Loucy (cell line): Measurements from ENCODE around the gene MARCHF11.

ENCODE experiments used
- H2AFZ ChIP-seq: fragments of 200-600 bp; sonication (generic); 2 replicates; pipeline ENCODE4 v1.6.0; 2016; ENCODE audit warnings: antibody characterized with exemption, mild to moderate bottlenecking, low read length, moderate library complexity
- H3F3A ChIP-seq: fragments of 200-600 bp; 2 replicates; pipeline ENCODE4 v1.6.0; 2016; ENCODE audit warnings: antibody characterized with exemption, low read depth, mild to moderate bottlenecking
- H3K27me3 ChIP-seq: fragments of 200-600 bp; sonication (generic); 2 replicates; pipeline ENCODE4 v1.6.1; 2014; ENCODE audit warnings: low read length, mild to moderate bottlenecking; ENCODE audit not compliant: insufficient read depth, poor library complexity, severe bottlenecking
- H3K36me3 ChIP-seq: fragments of 200-600 bp; sonication (generic); 2 replicates; pipeline ENCODE4 v1.6.1; 2016; ENCODE audit warnings: low read length; ENCODE audit not compliant: insufficient read depth
- H3K4me1 ChIP-seq: fragments of 200-600 bp; sonication (generic); 2 replicates; pipeline ENCODE4 v1.5.1; 2014; ENCODE audit warnings: low read length, mild to moderate bottlenecking; ENCODE audit not compliant: insufficient read depth, poor library complexity, severe bottlenecking
- H3K4me2 ChIP-seq: fragments of 200-600 bp; sonication (generic); 2 replicates; pipeline ENCODE4 v1.6.0; 2014; ENCODE audit warnings: antibody characterized with exemption, low read length, low read depth, mild to moderate bottlenecking; ENCODE audit not compliant: poor library complexity, severe bottlenecking
- H3K4me3 ChIP-seq: fragments of 200-600 bp; sonication (generic); 2 replicates; pipeline ENCODE4 v1.5.1; 2014; ENCODE audit warnings: low read length, mild to moderate bottlenecking, mixed read lengths; ENCODE audit not compliant: poor library complexity, severe bottlenecking
- H3K79me2 ChIP-seq: fragments of 200-600 bp; sonication (generic); 2 replicates; pipeline ENCODE4 v1.6.1; 2014; ENCODE audit warnings: low read length; ENCODE audit not compliant: insufficient read depth
- H3K9ac ChIP-seq: fragments of 200-600 bp; sonication (generic); 2 replicates; pipeline ENCODE4 v1.6.0; 2014; ENCODE audit warnings: mild to moderate bottlenecking, low read depth, low read length, moderate library complexity; ENCODE audit not compliant: poor library complexity, severe bottlenecking
- H3K9me2 ChIP-seq: fragments of 200-600 bp; sonication (generic); replicated peaks from 2 replicates; pipeline ENCODE4 v1.6.1; 2016; ENCODE audit warnings: low read depth, low read length, mixed read lengths
- H3K9me3 ChIP-seq: fragments of 200-600 bp; sonication (generic); 2 replicates; pipeline ENCODE4 v1.6.1; 2014; ENCODE audit warnings: mild to moderate bottlenecking, antibody characterized with exemption, low read length, low read depth; ENCODE audit not compliant: insufficient read depth
- H4K20me1 ChIP-seq: fragments of 200-600 bp; sonication (generic); 2 replicates; pipeline ENCODE4 v1.6.0; 2014; ENCODE audit warnings: antibody characterized with exemption, low read length, mild to moderate bottlenecking; ENCODE audit not compliant: insufficient read depth, poor library complexity, severe bottlenecking
- EZH2phosphoT487 ChIP-seq: fragments of 200-600 bp; IDR thresholded peaks from 2 replicates; pipeline ENCODE4 v1.6.1; 2018; ENCODE audit warnings: antibody characterized with exemption, mild to moderate bottlenecking, moderate library complexity, borderline replicate concordance
- TF ChIP-seq, protein P1 (sequence below): fragments of 200-600 bp; sonication (generic); conservative IDR thresholded peaks from 2 replicates; pipeline ENCODE4 v1.5.1; 2014; ENCODE audit warnings: mild to moderate bottlenecking, antibody characterized with exemption, low read length

MARCHF11 gene

DNA sequence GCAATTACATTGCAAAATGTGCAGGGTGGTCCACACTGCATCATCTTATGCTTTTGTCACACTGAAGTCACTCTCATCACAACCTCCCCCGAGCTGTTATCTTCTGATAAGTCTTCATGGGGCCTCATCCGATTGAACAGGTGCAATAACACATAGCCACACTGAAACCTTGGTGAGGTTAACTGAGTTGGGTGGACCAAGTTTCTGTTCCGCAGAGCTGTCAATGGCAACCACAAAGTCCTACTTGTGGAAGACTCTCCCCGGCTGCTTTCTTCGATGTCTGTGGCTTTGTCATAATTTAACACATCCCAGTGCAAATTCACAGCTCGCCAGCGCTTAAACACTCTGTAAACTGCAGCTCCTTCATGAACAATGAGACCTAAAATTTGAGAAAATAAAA is 112.2 kb downstream of the MARCHF11 start:
- H3K79me2 ChIP-seq, result no peaks in the 10 kb centered on the region
- H3F3A ChIP-seq, result no peaks in the 10 kb centered on the region
- no peaks in the 10 kb centered on the region for H3K27me3 ChIP-seq
- 0 out of 2 replicates have a peak, but pooled peaks cover 4% of the 10 kb centered on the region for H3K9me3 ChIP-seq
- no peaks in the 10 kb centered on the region for H3K36me3 ChIP-seq
- TF ChIP-seq, protein P1, sequence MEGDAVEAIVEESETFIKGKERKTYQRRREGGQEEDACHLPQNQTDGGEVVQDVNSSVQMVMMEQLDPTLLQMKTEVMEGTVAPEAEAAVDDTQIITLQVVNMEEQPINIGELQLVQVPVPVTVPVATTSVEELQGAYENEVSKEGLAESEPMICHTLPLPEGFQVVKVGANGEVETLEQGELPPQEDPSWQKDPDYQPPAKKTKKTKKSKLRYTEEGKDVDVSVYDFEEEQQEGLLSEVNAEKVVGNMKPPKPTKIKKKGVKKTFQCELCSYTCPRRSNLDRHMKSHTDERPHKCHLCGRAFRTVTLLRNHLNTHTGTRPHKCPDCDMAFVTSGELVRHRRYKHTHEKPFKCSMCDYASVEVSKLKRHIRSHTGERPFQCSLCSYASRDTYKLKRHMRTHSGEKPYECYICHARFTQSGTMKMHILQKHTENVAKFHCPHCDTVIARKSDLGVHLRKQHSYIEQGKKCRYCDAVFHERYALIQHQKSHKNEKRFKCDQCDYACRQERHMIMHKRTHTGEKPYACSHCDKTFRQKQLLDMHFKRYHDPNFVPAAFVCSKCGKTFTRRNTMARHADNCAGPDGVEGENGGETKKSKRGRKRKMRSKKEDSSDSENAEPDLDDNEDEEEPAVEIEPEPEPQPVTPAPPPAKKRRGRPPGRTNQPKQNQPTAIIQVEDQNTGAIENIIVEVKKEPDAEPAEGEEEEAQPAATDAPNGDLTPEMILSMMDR, result no peak
- TF ChIP-seq EZH2phosphoT487, result no peak
- H3K4me2 ChIP-seq, result no peak overlapping the region
- H3K4me3 ChIP-seq, result no peak overlapping the region
- no peak overlapping the region for H2AFZ ChIP-seq
- H3K4me1 ChIP-seq, result no peaks in the 10 kb centered on the region
- no peak overlapping the region for H3K9ac ChIP-seq
- no peaks in the 10 kb centered on the region for H3K9me2 ChIP-seq
- H4K20me1 ChIP-seq, result no peaks in the 10 kb centered on the region

DNA sequence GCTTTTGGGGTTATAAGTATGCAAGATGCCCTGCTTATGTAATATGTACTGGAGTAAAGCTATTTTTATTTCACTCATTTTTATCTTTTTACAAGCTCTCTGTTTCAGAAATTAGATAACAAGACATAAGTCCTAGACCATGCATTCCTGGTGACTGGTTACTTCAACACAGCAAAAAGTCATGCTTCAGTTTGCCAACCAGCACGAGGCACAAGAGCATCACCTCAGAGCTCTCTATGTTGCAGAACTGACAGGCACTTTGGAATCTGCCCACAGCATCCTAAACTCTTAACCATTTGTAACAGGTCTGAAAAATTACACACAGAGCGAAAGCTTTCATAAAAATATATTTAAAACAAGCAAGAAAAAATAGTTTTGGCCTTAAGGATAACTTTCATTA is 112.8 kb downstream of the MARCHF11 start:
- H3K9me3 ChIP-seq, result 0 out of 2 replicates have a peak, but pooled peaks cover 4% of the 10 kb centered on the region
- no peaks in the 10 kb centered on the region for H3K36me3 ChIP-seq
- no peak overlapping the region for H3K4me2 ChIP-seq
- H3K79me2 ChIP-seq, result no peaks in the 10 kb centered on the region
- no peak overlapping the region for H3K9ac ChIP-seq
- H3K9me2 ChIP-seq, result no peaks in the 10 kb centered on the region
- no peaks in the 10 kb centered on the region for H3K27me3 ChIP-seq
- H2AFZ ChIP-seq, result no peak overlapping the region
- no peak overlapping the region for H3K4me3 ChIP-seq
- no peaks in the 10 kb centered on the region for H3K4me1 ChIP-seq
- no peaks in the 10 kb centered on the region for H3F3A ChIP-seq
- no peaks in the 10 kb centered on the region for H4K20me1 ChIP-seq
- no peak for TF ChIP-seq EZH2phosphoT487
- TF ChIP-seq, protein P1, result no peak

DNA sequence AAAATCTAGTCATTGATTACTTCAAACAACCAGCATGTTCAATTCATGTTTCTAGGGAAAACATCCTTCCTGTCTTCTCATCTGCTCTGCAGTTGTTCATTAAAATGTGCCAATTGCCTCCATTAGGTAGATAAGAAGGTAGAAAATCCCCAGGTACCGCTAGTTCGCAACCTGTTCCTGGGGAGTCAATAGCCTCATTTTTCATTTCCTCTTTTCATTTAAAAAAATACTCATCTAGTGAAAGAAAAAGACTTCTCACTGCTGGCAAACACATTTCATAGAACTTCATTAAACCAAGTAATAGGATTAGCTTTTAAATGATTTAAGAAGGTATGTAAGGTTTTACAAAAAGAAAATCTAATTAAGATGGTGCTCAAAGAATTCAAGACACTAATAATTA is 113.3 kb downstream of the MARCHF11 start:
- H2AFZ ChIP-seq, result no peak overlapping the region
- no peak for TF ChIP-seq EZH2phosphoT487
- TF ChIP-seq, protein P1, result no peak
- H3K4me2 ChIP-seq, result no peak overlapping the region
- 0 out of 2 replicates have a peak, but pooled peaks cover 4% of the 10 kb centered on the region for H3K9me3 ChIP-seq
- H3K27me3 ChIP-seq, result no peaks in the 10 kb centered on the region
- H3K4me1 ChIP-seq, result no peaks in the 10 kb centered on the region
- no peak overlapping the region for H3K9ac ChIP-seq
- no peaks in the 10 kb centered on the region for H3K79me2 ChIP-seq
- no peaks in the 10 kb centered on the region for H3K36me3 ChIP-seq
- no peak overlapping the region for H3K4me3 ChIP-seq
- no peaks in the 10 kb centered on the region for H3K9me2 ChIP-seq
- H3F3A ChIP-seq, result no peaks in the 10 kb centered on the region
- no peaks in the 10 kb centered on the region for H4K20me1 ChIP-seq
